Right renal cortex interstitium (tissue), 3 donors: Measurements from ENCODE around the gene ALDH1L1. TPM values are rescaled to one million over a fixed set of nuclear protein-coding genes. Genes with fewer than 3 reads are reported as not detected.
"Not testable (repeated sequence)": the region's sequence is repeated elsewhere in the genome, so short reads cannot be mapped to it uniquely, and the experiment has no call there.

Experiments
- DNase-seq, 3 donors: peaks; one replicate each; pipeline ENCODE4 v3.0.0-alpha.2; 2013; ENCODE audit warnings: low read depth in 3 of 3, low spot score in 2 of 3
- polyA plus RNA-seq, 3 donors: library from polyadenylated mRNA; unstranded; fragments of 120-200 nt; gene quantifications; one replicate each; pipeline ENCODE4 v1.2.1, GENCODE V29; 2013; ENCODE audit not compliant: insufficient read length in 3 of 3

The ALDH1L1 gene
- polyA plus RNA-seq, 3 donors: 33.1 to 51.6 (median 39.2) TPM

DNA sequence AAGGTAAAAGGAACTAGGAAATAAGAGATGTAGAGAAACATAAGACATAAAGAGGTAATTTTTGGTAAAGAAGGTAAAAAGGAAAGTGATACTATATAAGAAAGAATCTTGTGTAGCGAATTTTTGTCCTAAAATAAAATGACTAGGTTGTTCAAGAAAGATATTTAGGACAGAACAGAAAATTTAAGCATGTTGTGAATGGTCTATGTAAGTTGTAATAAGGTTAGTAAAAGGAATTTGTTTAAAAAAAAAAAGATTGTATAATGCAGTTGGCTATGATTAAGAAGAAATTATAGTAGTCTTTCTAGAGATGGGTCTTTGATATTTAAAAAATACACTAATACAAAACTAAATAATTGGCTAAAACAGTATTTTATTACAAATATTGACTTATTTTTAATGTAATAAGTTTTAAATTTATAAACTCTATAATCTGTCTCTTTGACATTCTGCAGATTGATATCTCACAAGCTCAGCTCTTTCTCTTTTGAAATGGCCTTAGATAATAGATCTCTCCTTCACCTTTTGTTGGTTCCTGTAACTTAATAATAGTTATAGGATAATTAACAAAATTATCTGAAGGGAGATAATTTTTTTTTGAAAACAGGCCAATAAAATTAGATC lies 92.7 kb downstream of the ALDH1L1 start:
- no peak for DNase-seq

DNA sequence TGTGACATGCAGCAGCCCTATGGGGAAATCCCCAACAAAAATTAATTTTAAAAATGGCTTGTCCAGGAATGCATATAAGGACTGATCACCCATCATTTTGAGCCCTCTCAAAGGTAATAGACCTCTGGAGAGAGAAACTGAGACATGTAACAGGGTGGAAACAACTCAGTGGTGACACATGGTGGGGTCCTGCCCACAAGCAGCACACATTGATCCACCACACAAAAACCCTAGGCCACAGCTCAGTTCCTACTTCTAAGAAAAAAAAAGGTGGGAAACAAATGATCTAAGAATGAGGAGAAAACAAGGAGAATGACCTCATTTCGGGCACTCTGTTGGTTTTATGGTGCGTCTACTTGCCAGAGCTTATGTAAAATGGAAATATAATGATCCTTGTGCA lies 94.5 kb downstream of the ALDH1L1 start:
- no peak for DNase-seq

GRCh38 chr3:126085276-126085675 lies 95.1 kb downstream of the ALDH1L1 start:
- DNase-seq: no peak

DNA sequence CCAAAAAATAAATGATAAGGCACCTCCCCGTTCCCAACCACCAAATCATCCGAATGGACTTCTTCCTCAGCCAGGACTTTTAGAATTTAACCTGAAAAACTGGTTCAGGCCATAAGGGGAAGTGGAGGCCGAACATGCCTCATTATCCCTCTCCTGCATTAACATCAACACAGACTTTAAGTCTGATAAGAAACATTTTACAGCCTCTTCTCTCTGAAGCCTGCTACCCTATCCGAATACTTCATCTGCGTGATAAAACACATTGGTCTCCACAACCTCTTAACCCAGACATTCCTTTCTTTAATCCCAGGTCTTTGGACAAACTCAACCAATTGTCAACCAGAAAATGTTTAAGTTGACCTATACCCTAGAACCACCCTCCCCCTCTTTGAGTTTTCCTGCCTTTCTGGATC lies 95.6 kb downstream of the ALDH1L1 start:
- DNase-seq: no peak

DNA sequence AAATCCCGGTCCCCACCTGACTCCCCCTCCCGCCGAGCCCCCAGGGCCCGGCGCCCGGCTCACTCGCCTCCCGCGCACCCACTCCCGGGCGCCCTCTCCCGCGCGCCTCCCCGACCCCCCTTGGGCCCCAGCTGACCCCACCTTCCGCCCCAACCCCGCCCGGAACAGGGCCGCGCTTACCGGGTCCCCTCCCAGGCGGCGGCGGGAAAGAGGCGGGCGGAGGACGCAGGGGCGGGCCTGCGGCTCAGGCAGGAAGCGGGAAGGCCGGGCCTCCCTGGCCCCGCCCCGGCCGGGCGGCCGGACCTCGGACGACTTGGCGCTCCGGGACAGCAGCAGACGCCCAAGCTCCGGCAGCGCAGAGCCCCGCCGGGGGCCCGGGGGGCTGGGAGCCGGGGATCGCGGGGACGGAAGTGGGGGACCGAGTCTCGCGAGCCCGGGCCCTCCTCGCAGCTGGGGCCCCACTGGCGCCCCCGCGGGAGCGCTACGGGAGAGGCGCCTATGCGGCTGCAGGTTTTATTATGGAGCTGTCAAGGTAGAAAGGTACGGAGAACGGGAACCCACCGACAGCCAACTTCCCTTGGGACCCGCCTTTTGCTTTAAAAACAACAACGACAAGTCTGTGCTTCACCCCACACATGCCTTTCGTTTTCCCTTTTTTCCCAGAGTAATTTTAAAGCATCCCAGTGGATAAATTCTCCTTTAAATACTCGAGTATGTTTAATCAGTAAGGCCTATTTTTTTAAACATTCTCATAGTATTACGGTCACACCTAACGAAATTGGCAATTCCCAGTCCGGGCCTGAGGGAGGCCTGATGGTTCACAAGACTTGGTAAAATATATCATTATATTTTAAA lies 96.2 kb downstream of the ALDH1L1 start, which contains the start of gene SLC41A3:
Gene SLC41A3 (minus strand): TSS at position 212 of the 855 bp plus-strand sequence. CDS start 15,905 bp downstream, outside the sequence.
- peak; percentile 38 to 65 (median 48) for DNase-seq

DNA sequence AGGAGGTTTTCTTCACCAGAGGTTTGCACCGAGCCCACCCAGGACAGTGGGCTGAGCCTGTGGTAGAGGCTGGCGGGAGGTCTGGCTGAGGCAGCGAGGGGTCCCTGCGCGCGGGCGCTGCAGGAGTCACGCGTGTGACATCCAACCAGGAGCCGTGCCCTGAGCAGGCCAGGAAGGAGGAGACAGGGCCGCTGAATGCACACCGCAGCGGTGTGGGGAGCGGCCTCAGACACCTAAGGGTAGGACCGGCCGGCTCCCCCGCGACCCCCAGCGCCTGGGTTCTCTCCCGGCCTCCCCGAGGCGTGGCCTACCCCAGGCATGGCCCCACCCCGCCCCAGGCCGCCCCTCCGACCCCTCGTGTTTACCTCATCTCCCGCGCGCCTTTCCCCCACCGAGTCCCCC lies 96.9 kb downstream of the ALDH1L1 start:
- peak in 1 of 3 donors; percentile 21 for DNase-seq

GRCh38 chr3:126083138-126083445 lies 97.3 kb downstream of the ALDH1L1 start:
- no peak for DNase-seq

DNA sequence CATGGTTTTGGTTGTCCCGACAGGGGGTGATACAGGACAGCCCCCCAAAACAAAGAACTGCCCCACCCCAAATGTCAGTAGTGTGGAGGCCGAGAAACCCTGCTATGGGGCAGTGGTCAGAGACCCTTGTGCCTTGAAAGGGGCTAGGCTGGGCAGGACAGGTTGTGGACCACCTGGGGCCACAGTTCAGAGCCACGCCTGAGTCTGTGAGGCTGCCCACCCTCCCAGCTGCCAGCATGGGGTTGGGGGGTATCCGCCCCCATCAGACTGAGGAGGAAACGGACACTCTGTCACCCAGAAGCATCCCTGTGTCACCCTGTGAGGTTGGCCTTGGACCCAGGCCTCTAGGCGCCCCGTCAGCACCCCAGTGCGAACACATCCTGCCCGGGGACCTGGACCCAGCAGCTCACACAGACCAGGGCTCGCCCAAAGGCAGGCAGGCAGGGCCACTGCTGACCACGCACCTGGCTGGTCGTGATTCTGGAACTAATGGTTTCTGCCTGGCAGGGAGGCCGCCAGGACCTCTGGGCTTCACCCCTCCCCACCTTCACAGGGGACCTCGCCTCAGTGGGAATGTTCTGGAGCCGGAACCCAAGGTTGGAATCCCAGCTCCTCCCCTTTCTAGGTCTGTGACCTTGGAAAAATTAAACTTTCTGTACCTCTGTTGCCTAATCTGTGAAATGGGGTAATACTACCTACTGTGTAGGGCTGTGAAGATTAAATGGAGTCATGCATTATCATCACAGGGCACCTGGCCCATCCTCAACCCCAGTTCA lies 97.8 kb downstream of the ALDH1L1 start:
- no peak for DNase-seq

- DNase-seq: no peak
Measured at GRCh38 chr3:126081618-126082361, 98.6 kb downstream of the ALDH1L1 start.

- DNase-seq: no peak
Measured at GRCh38 chr3:126080970-126081369, 99.4 kb downstream of the ALDH1L1 start.

DNA sequence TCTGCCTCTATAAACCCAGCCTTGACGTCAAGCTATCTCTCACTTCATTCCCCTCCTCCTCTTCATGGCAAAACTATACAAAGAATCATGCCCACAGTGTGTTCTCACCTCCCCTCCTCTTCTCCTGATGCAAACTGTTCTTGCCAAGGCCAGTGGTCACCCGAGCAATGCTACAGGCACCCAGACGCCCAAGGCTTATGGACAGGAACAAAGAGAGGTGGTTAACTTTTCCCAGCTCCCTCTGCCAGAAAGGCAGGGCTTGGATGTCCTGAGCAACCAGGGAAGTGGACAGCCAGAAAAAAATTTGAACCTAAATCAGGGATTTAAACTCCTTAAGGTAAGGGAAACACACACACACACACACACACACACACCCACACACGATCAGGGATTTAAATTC lies 101.5 kb downstream of the ALDH1L1 start:
- DNase-seq: no peak

DNA sequence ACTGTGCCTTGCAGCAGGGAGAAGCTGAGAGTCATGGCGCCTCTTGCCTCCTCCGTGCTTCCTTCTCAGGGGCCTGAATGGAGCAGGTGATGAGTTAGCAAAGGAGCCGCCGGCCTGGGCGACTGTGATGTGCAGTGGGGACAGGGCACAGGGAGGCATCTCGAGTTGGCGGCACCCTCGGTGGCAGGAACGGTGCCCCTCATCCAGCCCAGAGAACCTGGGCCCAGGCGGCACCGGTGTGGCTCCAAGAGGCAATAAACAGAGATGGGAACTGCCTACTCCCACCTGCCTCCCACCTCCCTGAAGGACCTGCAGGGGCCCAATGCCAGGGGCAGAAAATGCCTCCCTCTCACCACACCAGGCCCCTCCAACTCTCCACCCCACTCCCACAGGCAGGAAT lies 102.6 kb downstream of the ALDH1L1 start:
- no peak for DNase-seq

- no peak for DNase-seq
Measured at GRCh38 chr3:126076140-126076539, 104.2 kb downstream of the ALDH1L1 start.

GRCh38 chr3:126070146-126070545 lies 110.2 kb downstream of the ALDH1L1 start:
- no peak for DNase-seq

- DNase-seq: no peak
Measured at GRCh38 chr3:126067959-126068358, 112.4 kb downstream of the ALDH1L1 start.

DNA sequence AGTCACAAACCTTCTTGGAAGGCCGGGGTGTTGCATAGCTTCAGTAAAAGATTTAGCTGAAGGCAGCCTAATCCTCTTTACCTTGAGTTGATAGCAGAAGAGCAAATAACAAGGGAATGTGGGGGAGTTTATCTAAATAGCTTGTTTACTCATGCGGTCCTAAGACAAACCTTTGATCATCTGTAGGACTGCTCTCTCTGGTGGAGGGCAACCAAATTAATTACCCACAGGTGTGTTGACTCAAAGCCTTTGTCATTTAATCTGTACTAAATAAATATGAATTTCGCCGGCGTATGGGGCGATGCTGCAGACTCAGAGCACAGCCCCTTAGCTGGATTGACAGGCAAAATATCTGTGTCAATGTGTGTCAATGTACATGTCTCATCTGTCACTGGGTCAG lies 113.7 kb downstream of the ALDH1L1 start:
- not testable (repeated sequence) for DNase-seq

GRCh38 chr3:126065876-126066275 lies 114.5 kb downstream of the ALDH1L1 start:
- no peak for DNase-seq

GRCh38 chr3:126064627-126065258 lies 115.6 kb downstream of the ALDH1L1 start:
- DNase-seq: no peak

DNA sequence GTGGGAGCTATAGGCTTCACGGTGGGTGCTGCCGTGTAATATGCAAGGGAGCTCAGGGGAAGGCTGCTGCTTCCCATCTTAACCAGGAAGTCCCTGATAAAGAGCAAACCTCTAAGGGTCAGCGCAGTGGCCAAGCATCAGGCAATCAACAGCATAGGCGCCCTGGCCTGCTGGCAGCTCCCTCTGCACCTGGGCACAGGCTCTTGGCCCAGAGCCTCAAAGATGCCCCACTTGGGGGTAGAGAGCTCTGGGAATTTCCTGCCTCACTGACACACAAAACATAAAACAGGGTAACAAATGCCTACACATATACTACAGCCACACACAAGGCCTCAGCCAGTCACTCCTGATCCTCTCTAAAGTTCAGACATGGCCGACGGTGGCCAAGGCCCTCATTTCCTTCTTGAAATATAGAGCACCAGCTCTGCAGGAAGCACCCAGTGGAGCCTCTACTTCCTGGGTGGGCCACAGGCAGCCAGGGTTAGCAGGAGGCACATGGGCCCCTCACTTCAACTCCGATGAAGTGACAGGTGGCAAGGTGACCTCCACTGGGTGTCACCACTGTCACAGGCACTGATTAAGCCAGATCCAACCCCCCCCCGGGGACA lies 116.9 kb downstream of the ALDH1L1 start:
- DNase-seq: no peak
